Coronary artery (tissue), 2 donors: Measurements from ENCODE around the gene RP9.

ENCODE experiments used
- DNase-seq: peaks from one replicate; pipeline ENCODE4 v3.0.0-alpha.2; 2017; ENCODE audit warnings: low spot score
- H3K27ac ChIP-seq, 2 donors: fragments of 200-600 bp; sonication (generic); one replicate each; pipeline ENCODE4 v1.5.1; 2016 to 2019
- H3K4me3 ChIP-seq: fragments of 200-600 bp; sonication (generic); 2 replicates; pipeline ENCODE4 v1.5.1; 2016; ENCODE audit warnings: mild to moderate bottlenecking, moderate library complexity
- TF ChIP-seq, protein P1 (sequence below): fragments of 200-600 bp; sonication (generic); IDR thresholded peaks from one replicate; pipeline ENCODE4 v1.5.1; 2019; ENCODE audit warnings: antibody characterized with exemption

RP9 gene

DNA sequence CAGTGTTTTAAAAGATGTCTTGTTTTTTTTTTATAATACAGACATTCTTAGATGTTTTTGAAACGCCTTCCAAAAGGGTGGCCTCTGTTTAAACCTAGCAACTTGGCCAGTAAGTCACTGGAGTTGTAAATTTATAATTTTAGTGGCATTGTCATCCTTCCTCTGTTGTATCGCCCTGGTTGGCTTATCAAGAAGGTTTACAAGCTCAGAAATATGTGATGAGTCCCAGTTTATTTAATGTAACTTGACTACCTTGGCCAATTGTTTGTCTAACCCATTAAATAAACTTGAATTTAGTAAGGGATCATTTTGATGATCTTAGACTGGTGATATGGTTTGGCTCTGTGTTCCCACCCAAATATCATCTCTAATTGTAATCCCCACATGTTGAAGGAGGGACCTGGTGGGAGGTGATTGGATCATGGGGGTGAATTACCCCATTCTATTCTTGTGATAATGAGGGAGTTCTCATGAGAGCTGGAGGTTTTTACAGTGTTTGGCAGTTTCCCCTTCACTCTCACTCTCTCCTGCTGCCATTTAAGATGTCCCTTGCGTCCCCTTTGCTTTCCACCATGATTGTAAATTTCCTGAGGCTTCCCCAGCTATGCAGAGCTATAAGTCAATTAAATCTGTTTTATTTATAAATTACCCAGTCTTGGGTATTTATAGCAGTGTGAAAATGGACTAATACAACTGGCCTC, 33.2 kb downstream of the RP9 start:
- Histone ChIP-seq H3K27ac (no peak overlapping the region), H3K4me3 (no peak overlapping the region)
- no peak for DNase-seq
- TF ChIP-seq, protein P1, sequence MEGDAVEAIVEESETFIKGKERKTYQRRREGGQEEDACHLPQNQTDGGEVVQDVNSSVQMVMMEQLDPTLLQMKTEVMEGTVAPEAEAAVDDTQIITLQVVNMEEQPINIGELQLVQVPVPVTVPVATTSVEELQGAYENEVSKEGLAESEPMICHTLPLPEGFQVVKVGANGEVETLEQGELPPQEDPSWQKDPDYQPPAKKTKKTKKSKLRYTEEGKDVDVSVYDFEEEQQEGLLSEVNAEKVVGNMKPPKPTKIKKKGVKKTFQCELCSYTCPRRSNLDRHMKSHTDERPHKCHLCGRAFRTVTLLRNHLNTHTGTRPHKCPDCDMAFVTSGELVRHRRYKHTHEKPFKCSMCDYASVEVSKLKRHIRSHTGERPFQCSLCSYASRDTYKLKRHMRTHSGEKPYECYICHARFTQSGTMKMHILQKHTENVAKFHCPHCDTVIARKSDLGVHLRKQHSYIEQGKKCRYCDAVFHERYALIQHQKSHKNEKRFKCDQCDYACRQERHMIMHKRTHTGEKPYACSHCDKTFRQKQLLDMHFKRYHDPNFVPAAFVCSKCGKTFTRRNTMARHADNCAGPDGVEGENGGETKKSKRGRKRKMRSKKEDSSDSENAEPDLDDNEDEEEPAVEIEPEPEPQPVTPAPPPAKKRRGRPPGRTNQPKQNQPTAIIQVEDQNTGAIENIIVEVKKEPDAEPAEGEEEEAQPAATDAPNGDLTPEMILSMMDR = no peak

GRCh38 chr7:33073243-33073642, 36.0 kb downstream of the RP9 start:
- TF ChIP-seq, protein P1 = no peak
- Histone ChIP-seq H3K4me3 (no peak overlapping the region), H3K27ac (no peak overlapping the region)
- no peak for DNase-seq

- H3K27ac ChIP-seq = no peak overlapping the region
- no peak overlapping the region for H3K4me3 ChIP-seq
- no peak for DNase-seq
- TF ChIP-seq, protein P1 = no peak
Measured at GRCh38 chr7:33072471-33072870, 36.7 kb downstream of the RP9 start.

- DNase-seq = no peak
- TF ChIP-seq, protein P1 = no peak
- Histone ChIP-seq H3K4me3 (no peak overlapping the region), H3K27ac (no peak overlapping the region)
Measured at GRCh38 chr7:33070831-33071230, 38.4 kb downstream of the RP9 start.

DNA sequence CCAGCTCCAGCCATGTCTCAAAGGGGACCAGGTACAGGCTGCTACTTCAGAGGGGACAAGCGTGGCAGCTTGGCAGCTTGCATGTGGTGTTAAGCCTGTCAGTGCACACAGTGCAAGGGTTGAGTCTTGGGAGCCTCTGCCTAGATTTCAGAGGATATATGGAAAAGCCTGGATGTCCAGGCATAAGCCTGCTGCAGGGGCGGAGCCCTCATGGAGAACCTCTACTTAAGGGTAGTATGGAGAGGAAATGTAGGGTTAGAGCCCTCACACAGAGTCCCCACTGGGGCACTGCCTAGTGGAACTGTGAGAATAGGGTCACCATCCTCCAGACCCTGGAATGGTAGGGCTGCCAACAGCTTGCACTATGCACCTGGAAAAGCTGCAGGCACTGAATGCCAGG, 38.9 kb downstream of the RP9 start:
- TF ChIP-seq, protein P1 = no peak
- Histone ChIP-seq H3K27ac (no peak overlapping the region), H3K4me3 (no peak overlapping the region)
- DNase-seq = no peak

GRCh38 chr7:33067921-33068320, 41.3 kb downstream of the RP9 start:
- no peak overlapping the region for H3K27ac ChIP-seq
- no peak overlapping the region for H3K4me3 ChIP-seq
- no peak for DNase-seq
- TF ChIP-seq, protein P1 = no peak

GRCh38 chr7:33066771-33067170, 42.4 kb downstream of the RP9 start:
- TF ChIP-seq, protein P1 = no peak
- no peak overlapping the region for H3K27ac ChIP-seq
- H3K4me3 ChIP-seq = no peak overlapping the region
- no peak for DNase-seq
